HG03196 (cell line): ENCODE data around the gene SYNE1.

Source experiments
- ATAC-seq: cut with Tn5 transposase; IDR thresholded peaks from one replicate; pipeline ENCODE4 v1.9.1; 2021; ENCODE audit not compliant: unreplicated experiment

Gene SYNE1

GRCh38 chr6:152244998-152245630 lies 392.0 kb downstream of the SYNE1 start:
- ATAC-seq, result no peak

- no peak for ATAC-seq
These were observed 396.0 kb downstream of the SYNE1 start for GRCh38 chr6:152241013-152241766.

- ATAC-seq, result no peak
These were observed 396.7 kb downstream of the SYNE1 start for GRCh38 chr6:152240436-152240835.

DNA sequence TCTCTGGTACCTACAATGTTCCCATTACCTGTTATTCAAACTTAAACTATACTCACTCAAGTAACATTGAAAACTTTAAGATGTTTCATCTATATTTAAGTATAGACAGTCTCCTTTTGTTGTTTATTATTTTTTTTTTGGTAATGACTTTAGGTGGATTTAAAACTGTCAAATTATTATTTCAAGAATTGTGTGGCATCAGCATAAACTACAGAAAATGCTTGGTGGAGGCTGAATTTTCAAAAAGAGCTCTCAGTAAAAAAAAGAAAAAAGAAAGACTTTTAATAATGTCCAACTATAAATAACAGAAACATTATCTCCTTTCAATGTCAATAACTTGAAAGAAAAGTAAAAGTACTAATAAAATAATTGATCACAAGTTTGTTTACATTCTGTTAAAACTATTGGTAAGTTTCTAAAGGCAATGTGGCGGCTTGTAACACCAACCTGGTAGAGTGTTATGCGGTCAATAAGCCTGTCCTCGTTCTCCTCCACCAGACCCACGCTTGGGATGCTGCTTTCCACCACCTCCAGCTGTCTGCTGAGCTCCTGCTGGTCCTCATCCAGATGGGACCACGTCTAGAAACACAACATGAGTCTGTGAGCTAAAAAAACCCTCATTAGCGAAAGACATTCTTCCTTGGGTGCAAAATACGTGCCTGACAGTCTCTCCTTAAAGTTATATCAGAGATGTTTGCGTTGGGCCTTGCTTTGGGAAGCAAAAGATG lies 400.6 kb downstream of the SYNE1 start:
- no peak for ATAC-seq

DNA sequence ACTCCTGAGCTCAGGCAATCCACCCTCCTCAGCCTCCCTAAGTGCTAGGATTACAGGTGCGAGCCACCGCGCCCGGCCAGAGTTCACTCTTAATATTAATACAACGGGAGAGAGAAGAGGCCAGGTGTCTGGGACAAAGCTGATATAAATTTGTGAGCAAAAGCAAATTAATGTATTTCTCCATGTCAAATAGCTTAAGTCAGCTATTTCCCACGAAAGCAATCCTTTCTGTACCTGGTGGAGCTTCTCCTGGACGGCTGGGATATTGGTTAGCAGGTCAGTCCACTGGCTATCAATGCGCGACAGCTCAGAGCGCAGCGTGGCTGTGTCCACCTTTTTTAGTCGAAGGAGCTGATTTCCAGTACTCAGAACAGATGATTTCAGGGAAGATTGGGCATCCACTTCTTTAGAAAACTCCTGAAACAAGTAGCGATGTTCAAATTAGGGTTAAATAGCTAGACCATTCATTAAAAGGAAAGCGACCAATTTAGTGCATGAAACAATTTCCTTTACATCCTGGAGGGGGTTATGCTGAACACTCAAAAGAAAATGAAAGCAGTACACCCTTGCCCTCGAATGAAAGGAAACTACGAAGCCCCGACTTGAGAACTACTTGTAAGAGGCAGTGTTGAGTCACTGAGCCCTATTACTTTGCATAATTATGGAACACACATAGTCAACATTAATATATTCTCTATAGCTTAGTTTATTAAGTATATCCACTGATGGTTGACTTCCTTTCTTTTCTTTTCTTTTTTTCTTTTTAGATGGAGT lies 403.4 kb downstream of the SYNE1 start:
- no peak for ATAC-seq

- no peak for ATAC-seq
These were observed 404.5 kb downstream of the SYNE1 start for GRCh38 chr6:152232501-152233151.

DNA sequence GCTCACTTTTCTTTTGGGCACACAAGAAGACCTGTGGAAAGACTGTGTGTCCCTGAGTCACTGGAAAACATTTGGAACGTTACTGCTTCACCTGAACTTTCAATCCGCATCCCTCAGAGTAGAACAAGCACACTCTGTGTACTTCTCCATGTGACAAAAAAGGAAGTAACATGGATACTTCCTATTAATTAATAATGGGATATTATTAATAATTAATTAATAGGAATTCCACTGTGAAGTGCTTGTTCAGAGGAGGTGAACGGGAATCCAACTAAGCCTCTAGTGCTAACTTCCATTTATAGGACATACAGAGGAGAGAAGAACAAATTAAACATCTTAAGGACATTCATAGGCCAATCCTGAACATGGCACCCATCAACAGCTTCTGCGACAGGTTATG lies 407.8 kb downstream of the SYNE1 start:
- no peak for ATAC-seq

DNA sequence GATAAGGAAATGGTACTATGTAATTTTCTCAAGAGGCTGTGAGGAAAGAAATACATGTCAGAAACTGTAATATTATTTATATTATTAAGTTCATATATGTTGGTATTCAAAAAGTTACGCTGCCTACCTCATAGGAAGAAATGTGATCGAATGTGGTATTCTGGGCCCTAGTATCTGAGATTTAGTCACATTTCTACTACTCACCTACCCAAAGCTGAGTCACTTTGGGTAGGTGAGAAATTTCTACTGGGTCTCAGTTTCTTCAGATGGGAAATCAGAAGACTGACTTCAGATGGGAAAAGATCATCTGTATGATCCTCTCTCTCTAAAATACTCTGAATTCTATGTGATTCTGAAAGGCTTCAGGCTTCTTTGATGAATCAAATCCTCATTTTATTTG lies 411.0 kb downstream of the SYNE1 start:
- no peak for ATAC-seq

DNA sequence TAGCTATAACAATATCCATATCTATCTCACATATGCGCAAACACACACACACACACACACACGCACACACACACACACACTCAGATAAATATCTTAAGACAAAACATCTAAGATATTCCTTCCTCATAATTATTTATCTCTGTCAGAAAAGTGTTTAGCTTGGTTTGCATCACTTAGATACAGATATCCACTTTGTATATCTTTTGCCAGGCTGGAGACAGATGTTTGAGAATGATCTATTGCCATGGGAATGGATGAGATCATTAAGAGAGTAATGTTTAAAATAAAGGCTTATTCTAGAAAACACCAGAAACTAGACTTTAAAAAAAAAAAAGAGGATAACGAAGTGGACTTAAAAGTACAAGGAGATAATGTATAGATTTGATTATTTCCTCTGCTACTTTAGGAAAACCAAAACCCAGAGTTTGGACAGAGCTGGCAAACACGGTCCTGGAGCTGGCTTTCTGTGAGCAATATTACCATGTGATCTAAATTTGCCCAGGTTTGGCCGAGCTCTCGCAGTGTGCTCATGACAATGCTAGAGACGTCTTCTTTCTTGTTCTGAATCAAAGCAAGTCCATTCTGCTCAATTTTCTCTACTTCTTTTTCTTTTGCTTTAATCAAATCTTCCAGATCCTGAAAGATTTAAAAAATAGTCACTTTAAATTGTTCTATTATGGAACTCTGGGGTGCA lies 411.8 kb downstream of the SYNE1 start:
- ATAC-seq, result no peak

GRCh38 chr6:152223636-152224035 lies 413.5 kb downstream of the SYNE1 start:
- ATAC-seq, result no peak

DNA sequence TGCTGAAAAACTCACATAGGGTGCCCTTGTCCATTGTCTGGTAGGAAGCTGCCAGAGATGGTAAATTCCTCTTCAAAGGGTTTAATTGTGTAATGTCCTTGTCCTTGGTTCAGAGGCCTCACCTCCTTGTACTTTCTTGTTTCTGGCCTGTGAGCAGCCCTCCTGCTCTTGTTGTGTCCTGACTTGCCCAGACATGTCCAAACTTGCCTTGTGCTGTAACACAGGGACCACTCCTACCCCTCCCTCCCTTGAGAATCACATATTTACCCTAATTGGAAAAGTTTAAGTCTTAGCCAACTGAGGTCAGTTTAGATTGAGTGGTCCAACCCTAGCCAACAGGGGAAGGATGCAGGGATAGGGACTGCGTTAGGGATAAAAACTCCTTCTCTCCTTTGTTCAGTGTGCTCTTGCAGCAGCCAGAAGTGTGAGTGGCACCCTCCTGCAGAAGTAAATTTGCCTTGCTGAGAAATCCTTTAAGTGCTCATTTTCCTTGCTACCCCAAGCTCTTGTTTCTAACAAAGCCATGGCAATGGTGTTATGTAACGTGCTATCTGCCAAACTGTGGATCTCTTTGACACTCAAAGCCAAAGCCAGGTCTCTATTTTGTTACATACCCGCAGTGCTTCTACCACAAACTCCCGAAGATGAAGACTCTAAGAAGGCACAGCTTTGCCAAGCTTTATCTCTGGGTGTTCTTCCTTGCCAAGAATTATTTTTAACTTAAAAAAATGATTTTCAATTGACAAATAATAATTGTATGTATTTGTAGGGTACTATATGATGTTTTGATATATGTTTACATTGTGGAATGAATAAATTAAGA lies 415.1 kb downstream of the SYNE1 start:
- ATAC-seq, result no peak

DNA sequence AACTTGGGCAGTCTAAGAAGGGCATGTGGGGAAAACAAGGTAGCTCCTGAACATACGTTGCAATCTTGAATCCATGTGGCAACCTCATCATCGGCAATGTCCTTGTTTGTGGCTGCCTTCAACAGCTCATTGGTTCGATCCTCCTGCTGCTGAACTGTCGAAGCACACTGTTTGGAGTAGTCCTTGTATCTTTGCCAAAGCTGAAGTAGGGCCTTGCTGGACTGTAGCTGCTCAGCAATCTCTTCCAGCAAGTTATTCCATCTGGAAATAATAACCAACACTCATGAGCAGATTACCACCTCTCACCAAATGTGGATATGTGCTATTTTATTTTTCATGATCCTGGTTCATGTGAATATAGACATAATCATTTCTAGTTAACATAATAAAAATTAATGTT lies 416.4 kb downstream of the SYNE1 start:
- ATAC-seq, result no peak

- no peak for ATAC-seq
These were observed 418.3 kb downstream of the SYNE1 start for GRCh38 chr6:152218887-152219286.

- no peak for ATAC-seq
These were observed 424.7 kb downstream of the SYNE1 start for GRCh38 chr6:152212437-152212836.

GRCh38 chr6:152209211-152209610 lies 428.0 kb downstream of the SYNE1 start:
- no peak for ATAC-seq

- no peak for ATAC-seq
These were observed 429.0 kb downstream of the SYNE1 start for GRCh38 chr6:152207915-152208714.

DNA sequence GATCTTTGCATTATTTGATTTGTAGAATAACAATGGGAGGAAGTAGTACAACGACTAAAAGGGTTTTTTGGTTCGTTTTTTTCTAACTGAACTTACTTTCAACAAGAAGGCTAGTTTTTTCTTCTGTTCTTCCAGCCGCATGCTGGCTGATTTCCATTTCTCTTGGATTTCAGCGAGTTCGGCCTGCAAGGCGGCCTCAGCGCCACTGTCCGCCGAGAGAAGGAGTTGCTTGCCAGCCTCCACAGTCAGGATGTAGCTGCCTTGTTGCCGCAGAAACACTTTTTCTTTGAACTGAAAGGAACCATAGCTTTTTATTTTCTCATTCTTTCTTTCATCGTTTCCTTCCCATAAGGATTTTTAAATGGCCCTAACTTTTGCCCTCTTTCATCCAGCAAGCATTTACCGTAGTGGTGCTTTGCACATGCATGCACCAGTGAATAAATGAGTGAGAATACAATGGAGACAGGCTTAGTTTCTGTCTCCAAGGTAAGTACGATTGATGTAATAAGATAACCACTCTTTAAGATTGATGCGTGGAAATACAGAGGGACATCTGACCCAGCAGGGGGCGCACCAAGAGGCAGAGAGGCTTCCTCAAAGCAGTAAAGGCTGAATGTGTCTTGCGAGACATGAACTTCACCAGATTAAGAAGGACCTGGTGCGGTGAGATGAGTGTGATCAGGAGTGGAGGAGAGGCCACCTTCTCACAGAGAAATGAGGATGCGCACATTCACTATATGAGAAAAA lies 430.9 kb downstream of the SYNE1 start:
- no peak for ATAC-seq

DNA sequence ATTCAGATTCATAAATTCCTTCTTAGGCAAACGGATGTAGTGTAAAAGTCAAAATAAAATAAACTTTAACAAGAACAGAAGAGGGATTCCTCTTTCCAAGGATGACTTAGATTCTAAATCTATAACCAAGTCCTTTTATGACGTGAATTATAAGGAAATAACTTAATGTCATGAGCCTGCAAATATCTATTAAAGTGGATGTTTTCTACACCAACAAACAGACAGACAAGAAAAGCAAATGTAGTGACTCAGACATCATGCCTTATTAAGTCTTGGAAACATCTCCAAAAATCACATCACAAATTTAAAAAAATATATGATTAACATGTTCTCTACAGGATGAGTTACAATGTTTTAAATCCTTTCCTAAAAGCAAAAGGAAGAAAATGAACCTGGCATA lies 432.6 kb downstream of the SYNE1 start:
- ATAC-seq, result no peak
